Calu3 (cell line): ENCODE data around the gene BCAS3. TPM values are rescaled to one million over a fixed set of nuclear protein-coding genes. Genes with fewer than 3 reads are reported as not detected.

Experiments
- BruUV-seq: library from RNA; stranded (reverse); fragments of 400-500 nt; replicated peaks from 2 replicates; lab custom pipeline; 2021; lab: Mats Ljungman, UMichigan
- CTCF ChIA-PET: fragments of 300-600 bp; sonication (Branson Sonifier 250); formaldehyde crosslinking; loops from one replicate; lab custom pipeline; 2022; ENCODE audit warnings: antibody characterized with exemption; lab: Charles Lee
- DNase-seq: peaks from one replicate; pipeline ENCODE4 v3.0.0; 2022
- H3K27ac Mint-ChIP-seq: one replicate; pipeline ENCODE4 v1.8.0; 2022; ENCODE audit warnings: mixed read lengths; ENCODE audit not compliant: unreplicated experiment
- H3K27me3 Mint-ChIP-seq: one replicate; pipeline ENCODE4 v1.8.0; 2022; ENCODE audit warnings: mixed read lengths; ENCODE audit not compliant: unreplicated experiment
- H3K36me3 Mint-ChIP-seq: one replicate; pipeline ENCODE4 v1.8.0; 2022; ENCODE audit warnings: mild to moderate bottlenecking, moderate library complexity, mixed read lengths; ENCODE audit not compliant: insufficient read depth, unreplicated experiment
- H3K4me1 Mint-ChIP-seq: one replicate; pipeline ENCODE4 v1.8.0; 2022; ENCODE audit warnings: mild to moderate bottlenecking, low read depth, mixed read lengths; ENCODE audit not compliant: unreplicated experiment
- H3K4me3 Mint-ChIP-seq: one replicate; pipeline ENCODE4 v1.8.0; 2022; ENCODE audit warnings: mild to moderate bottlenecking, low read depth, moderate library complexity, mixed read lengths; ENCODE audit not compliant: unreplicated experiment
- H3K9me3 Mint-ChIP-seq: one replicate; pipeline ENCODE4 v1.8.0; 2022; ENCODE audit warnings: low read depth, mixed read lengths; ENCODE audit not compliant: unreplicated experiment
- intact Hi-C: fragments of 100-400 bp; cut with micrococcal nuclease; formaldehyde crosslinking; loops from one replicate; pipeline ENCODE4 v1.10.0; 2022; ENCODE audit not compliant: unreplicated experiment
- total RNA-seq: library from RNA; stranded (reverse); gene quantifications from 2 replicates; pipeline ENCODE4 v1.2.3, GENCODE V29; 2022
- TF ChIP-seq, protein P1 (sequence below): fragments of 200-600 bp; IDR thresholded peaks from one replicate; pipeline ENCODE4 v1.8.0; 2022; ENCODE audit warnings: antibody characterized with exemption; ENCODE audit not compliant: unreplicated experiment

The BCAS3 gene
- total RNA-seq, 1 experiment from 2014 or later = 10.9 TPM

DNA sequence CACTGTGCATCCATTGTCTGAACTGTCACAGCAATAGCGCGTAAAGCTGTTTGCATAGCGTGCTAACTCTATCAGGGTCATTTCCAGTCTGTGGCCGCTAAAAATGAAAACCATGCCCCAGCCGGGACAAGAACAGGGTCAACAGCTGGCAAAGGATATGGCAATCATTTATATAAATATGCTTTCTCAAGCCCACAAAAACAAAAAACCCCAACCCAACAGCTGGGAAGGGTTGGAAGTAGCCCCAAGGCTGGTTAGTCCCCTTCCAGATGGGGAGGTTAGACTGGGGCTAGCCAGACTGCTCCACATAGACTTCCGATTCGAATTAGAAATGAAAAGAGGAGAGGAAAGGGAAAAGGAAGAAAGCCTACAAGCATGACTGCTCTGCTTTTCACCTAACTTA lies 518.7 kb downstream of the BCAS3 start:
- Mint-ChIP-seq H3K36me3 (no peaks in the 10 kb centered on the region), H3K4me1 (no peaks in the 10 kb centered on the region), H3K9me3 (no peaks in the 10 kb centered on the region), H3K27ac (no peak overlapping the region), H3K4me3 (no peak overlapping the region), H3K27me3 (no peaks in the 10 kb centered on the region)
- intact Hi-C loops = no loop called here
- BruUV-seq = no TSS peak
- DNase-seq = no peak
- TF ChIP-seq, protein P1, sequence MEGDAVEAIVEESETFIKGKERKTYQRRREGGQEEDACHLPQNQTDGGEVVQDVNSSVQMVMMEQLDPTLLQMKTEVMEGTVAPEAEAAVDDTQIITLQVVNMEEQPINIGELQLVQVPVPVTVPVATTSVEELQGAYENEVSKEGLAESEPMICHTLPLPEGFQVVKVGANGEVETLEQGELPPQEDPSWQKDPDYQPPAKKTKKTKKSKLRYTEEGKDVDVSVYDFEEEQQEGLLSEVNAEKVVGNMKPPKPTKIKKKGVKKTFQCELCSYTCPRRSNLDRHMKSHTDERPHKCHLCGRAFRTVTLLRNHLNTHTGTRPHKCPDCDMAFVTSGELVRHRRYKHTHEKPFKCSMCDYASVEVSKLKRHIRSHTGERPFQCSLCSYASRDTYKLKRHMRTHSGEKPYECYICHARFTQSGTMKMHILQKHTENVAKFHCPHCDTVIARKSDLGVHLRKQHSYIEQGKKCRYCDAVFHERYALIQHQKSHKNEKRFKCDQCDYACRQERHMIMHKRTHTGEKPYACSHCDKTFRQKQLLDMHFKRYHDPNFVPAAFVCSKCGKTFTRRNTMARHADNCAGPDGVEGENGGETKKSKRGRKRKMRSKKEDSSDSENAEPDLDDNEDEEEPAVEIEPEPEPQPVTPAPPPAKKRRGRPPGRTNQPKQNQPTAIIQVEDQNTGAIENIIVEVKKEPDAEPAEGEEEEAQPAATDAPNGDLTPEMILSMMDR = no peak
- CTCF ChIA-PET = no interaction called here

GRCh38 chr17:61196799-61197198 lies 519.1 kb downstream of the BCAS3 start:
- DNase-seq = no peak
- no peaks in the 10 kb centered on the region for H3K9me3 Mint-ChIP-seq
- no peaks in the 10 kb centered on the region for H3K36me3 Mint-ChIP-seq
- H3K27me3 Mint-ChIP-seq = no peaks in the 10 kb centered on the region
- no peak overlapping the region for H3K27ac Mint-ChIP-seq
- H3K4me1 Mint-ChIP-seq = no peaks in the 10 kb centered on the region
- H3K4me3 Mint-ChIP-seq = no peak overlapping the region
- no TSS peak for BruUV-seq
- TF ChIP-seq, protein P1 = no peak
- CTCF ChIA-PET = no interaction called here
- intact Hi-C loops = no loop called here

DNA sequence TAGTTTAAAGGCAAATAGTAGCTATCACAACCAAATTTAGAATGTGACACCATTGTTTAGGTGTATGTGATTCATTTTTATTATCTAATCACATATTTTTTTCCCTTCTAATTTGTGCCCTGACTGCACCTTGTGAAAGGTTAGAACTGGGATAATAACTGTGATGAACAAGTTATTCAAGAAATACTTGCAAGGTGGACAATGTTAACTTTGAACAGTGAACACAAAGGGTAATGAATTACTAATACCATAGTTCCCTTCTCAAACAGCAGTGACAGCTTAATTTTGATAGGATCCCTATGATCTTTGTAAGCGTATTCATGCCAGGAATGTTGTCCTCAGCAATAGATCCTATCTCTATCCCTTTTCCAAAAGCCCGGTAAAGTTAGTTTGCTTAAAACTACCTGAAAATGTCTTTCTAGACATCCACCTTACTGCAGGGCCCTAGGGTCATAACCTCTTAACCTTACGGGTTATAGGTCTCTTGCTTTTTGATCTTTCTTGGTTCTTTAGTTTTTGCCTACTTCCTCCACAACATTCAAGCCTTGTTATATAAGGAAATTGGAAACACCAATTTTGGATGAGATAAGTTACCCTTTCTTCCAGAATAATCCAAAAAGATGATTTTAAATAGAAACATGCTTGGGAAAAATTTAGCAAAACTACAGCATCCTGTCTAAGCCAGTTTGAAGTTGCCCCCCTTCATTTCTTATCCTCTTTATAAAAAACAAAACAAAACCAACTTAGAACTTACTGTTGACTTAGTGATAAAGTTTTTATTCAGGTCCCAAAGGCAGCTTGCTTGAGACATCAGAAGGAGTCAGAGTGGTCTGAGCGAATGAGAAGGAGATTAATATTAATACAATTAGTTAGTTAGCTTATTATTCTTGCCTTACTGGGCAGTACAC lies 522.0 kb downstream of the BCAS3 start:
- intact Hi-C loops = no loop called here

DNA sequence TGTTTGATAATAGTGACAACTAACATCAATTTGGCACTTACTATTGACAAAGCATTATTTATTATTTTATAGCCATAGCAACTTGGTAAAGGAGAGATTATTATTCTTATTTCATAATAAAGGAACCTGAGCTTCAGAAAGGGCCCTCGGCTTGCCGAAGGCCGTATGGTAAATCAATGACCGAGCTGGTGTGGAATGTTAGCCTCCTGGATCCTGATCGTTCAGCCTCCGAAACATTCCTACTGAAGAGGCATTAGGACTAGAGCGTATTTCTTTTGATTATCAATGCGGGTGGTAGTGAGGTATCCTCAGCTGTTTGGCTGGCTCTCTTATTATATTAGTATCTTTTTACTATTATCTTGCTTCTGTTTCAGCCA lies 522.7 kb downstream of the BCAS3 start:
- no peak overlapping the region for H3K27ac Mint-ChIP-seq
- CTCF ChIA-PET = no interaction called here
- intact Hi-C loops = no loop called here
- H3K4me3 Mint-ChIP-seq = no peak overlapping the region
- H3K4me1 Mint-ChIP-seq = no peaks in the 10 kb centered on the region
- H3K36me3 Mint-ChIP-seq = no peaks in the 10 kb centered on the region
- DNase-seq = no peak
- no TSS peak for BruUV-seq
- H3K9me3 Mint-ChIP-seq = no peaks in the 10 kb centered on the region
- no peaks in the 10 kb centered on the region for H3K27me3 Mint-ChIP-seq
- TF ChIP-seq, protein P1 = no peak

More for the DNA sequence above, 522.0 kb downstream of the BCAS3 start:
- no peaks in the 10 kb centered on the region for H3K4me1 Mint-ChIP-seq
- H3K36me3 Mint-ChIP-seq = no peaks in the 10 kb centered on the region
- CTCF ChIA-PET = interaction anchor here (0.6 kb wide), 1 partner anchor 14 kb away, joined by 3 read pairs; no protein-coding TSS in a partner anchor
- H3K27ac Mint-ChIP-seq = no peak overlapping the region
- TF ChIP-seq, protein P1 = no peak
- no peak for DNase-seq
- H3K4me3 Mint-ChIP-seq = no peak overlapping the region
- H3K9me3 Mint-ChIP-seq = no peaks in the 10 kb centered on the region
- no TSS peak for BruUV-seq
- no peaks in the 10 kb centered on the region for H3K27me3 Mint-ChIP-seq
